HG02938 (cell line): ENCODE measurements around the gene NRXN3.
"Not testable (repeated sequence)": the region's sequence is repeated elsewhere in the genome, so short reads cannot be mapped to it uniquely, and the experiment has no call there.

ENCODE experiments used
- ATAC-seq: cut with Tn5 transposase; IDR thresholded peaks from one replicate; pipeline ENCODE4 v1.9.1; 2021; ENCODE audit warnings: mild to moderate bottlenecking, moderate library complexity; ENCODE audit not compliant: unreplicated experiment

Gene NRXN3

GRCh38 chr14:78469947-78470346 lies 299.8 kb downstream of the NRXN3 start:
- no peak for ATAC-seq

- ATAC-seq, result no peak
Observed at GRCh38 chr14:78479127-78479780, 309.1 kb downstream of the NRXN3 start.

GRCh38 chr14:78484028-78484427 lies 313.9 kb downstream of the NRXN3 start:
- no peak for ATAC-seq

- no peak for ATAC-seq
Observed at GRCh38 chr14:78486081-78486480, 315.9 kb downstream of the NRXN3 start.

- ATAC-seq, result no peak
Observed at GRCh38 chr14:78486621-78487020, 316.4 kb downstream of the NRXN3 start.

- not testable (repeated sequence) for ATAC-seq
Observed at GRCh38 chr14:78487573-78487972, 317.4 kb downstream of the NRXN3 start.

GRCh38 chr14:78488938-78489337 lies 318.8 kb downstream of the NRXN3 start:
- ATAC-seq, result no peak

GRCh38 chr14:78491048-78491447 lies 320.9 kb downstream of the NRXN3 start:
- no peak for ATAC-seq

- no peak for ATAC-seq
Observed at GRCh38 chr14:78498062-78498595, 328.0 kb downstream of the NRXN3 start.

- ATAC-seq, result no peak
Observed at GRCh38 chr14:78501909-78502308, 331.7 kb downstream of the NRXN3 start.

GRCh38 chr14:78508023-78508422 lies 337.9 kb downstream of the NRXN3 start:
- no peak for ATAC-seq

GRCh38 chr14:78509516-78509915 lies 339.3 kb downstream of the NRXN3 start:
- ATAC-seq, result no peak

GRCh38 chr14:78512021-78512420 lies 341.8 kb downstream of the NRXN3 start:
- ATAC-seq, result no peak

GRCh38 chr14:78519863-78520262 lies 349.7 kb downstream of the NRXN3 start:
- ATAC-seq, result no peak

GRCh38 chr14:78524196-78524595 lies 354.0 kb downstream of the NRXN3 start:
- no peak for ATAC-seq

GRCh38 chr14:78524766-78525165 lies 354.6 kb downstream of the NRXN3 start:
- ATAC-seq, result no peak

GRCh38 chr14:78530078-78530477 lies 359.9 kb downstream of the NRXN3 start:
- ATAC-seq, result no peak

- no peak for ATAC-seq
Observed at GRCh38 chr14:78534141-78534540, 364.0 kb downstream of the NRXN3 start.

GRCh38 chr14:78535041-78535440 lies 364.9 kb downstream of the NRXN3 start:
- no peak for ATAC-seq

GRCh38 chr14:78541788-78542187 lies 371.6 kb downstream of the NRXN3 start:
- ATAC-seq, result not testable (repeated sequence)

GRCh38 chr14:78543433-78543832 lies 373.3 kb downstream of the NRXN3 start:
- ATAC-seq, result no peak

- no peak for ATAC-seq
Observed at GRCh38 chr14:78561074-78561473, 390.9 kb downstream of the NRXN3 start.
